Colonic mucosa (tissue), 4 donors: ENCODE measurements around the gene SMARCA2. TPM values are rescaled to one million over a fixed set of nuclear protein-coding genes. Genes with fewer than 3 reads are reported as not detected.

Experiments used
- DNase-seq: peaks from one replicate; pipeline ENCODE4 v3.0.0-alpha.2; 2020
- H3K27ac ChIP-seq: fragments of 200-600 bp; one replicate; pipeline ENCODE4 v1.8.0; 2021
- H3K27me3 ChIP-seq: fragments of 200-600 bp; one replicate; pipeline ENCODE4 v1.8.0; 2021
- H3K36me3 ChIP-seq: fragments of 200-600 bp; one replicate; pipeline ENCODE4 v1.8.0; 2021
- H3K4me1 ChIP-seq: fragments of 200-600 bp; one replicate; pipeline ENCODE4 v1.8.0; 2021; ENCODE audit warnings: mild to moderate bottlenecking
- H3K4me3 ChIP-seq: fragments of 200-600 bp; one replicate; pipeline ENCODE4 v1.8.0; 2021
- H3K9ac ChIP-seq, 2 donors: one replicate each; pipeline ENCODE4 v1.7.0; 2013; ENCODE audit warnings: control low read depth in 2 of 2, low read depth in 2 of 2, low read length in 2 of 2
- H3K9me3 ChIP-seq: fragments of 200-600 bp; one replicate; pipeline ENCODE4 v1.8.0; 2021
- intact Hi-C: fragments of 100-400 bp; cut with DNase I; formaldehyde crosslinking; loops from one replicate; pipeline ENCODE4 v1.14.1; 2022
- total RNA-seq, 2 donors: library from RNA; stranded (reverse); fragmentation: NEBNext Ultra II Directional in 1 of 2; extraction: Animal tissue kit (Norgen Biotek cat#: 25700) in 1 of 2; gene quantifications; one replicate each; pipeline ENCODE4 v1.2.1, GENCODE V29; 2021
- TF ChIP-seq, protein P1 (sequence below): fragments of 200-600 bp; IDR thresholded peaks from one replicate; pipeline ENCODE4 v1.8.0; 2022; ENCODE audit warnings: antibody characterized with exemption, mild to moderate bottlenecking
- donor health status: healthy.
- donor health status: DM: no; HTN: no; CAD: no.
- donor health status: DM: no; HTN: no; CAD: no.

Gene SMARCA2
- total RNA-seq, 2 donors from 2014 or later: 89.4 to 97.0 TPM

DNA sequence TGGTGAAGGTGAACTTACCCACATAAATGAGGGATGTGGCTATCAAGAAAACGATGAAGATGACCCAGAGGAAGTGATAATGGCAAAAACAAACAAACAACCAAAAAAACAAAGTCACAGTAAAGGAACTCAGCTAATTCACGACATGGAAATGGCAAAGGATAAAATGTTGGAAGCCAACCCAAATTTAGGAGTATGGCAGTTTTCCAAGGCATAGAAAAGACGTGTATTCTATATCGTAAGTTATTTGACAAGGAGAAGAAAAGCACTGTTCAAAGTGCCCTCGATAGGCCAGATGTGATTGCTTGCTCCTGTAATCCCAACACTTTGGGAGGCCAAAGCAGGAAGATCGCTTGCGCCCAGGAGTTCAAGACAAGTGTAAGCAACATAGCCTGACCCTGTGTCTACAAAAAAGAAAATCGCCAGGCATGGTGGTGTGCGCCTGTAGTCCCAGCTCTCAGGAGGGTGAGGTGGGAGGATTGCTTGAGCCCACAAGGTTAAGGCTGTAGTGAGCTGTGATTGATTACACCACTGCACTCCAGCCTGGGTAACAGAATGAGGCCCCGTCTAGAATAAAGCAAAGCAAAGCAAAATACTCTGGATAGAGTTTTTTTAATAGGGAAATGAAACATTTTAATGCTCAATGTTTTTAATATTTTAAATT is 138.0 kb downstream of the SMARCA2 start:
- Histone ChIP-seq H3K36me3 (no peaks in the 10 kb centered on the region), H3K4me1 (peaks cover 3% of the 10 kb centered on the region), H3K27ac (no peak overlapping the region), H3K27me3 (no peaks in the 10 kb centered on the region), H3K9me3 (no peaks in the 10 kb centered on the region), H3K9ac (no peak overlapping the region), H3K4me3 (no peak overlapping the region)
- TF ChIP-seq, protein P1, sequence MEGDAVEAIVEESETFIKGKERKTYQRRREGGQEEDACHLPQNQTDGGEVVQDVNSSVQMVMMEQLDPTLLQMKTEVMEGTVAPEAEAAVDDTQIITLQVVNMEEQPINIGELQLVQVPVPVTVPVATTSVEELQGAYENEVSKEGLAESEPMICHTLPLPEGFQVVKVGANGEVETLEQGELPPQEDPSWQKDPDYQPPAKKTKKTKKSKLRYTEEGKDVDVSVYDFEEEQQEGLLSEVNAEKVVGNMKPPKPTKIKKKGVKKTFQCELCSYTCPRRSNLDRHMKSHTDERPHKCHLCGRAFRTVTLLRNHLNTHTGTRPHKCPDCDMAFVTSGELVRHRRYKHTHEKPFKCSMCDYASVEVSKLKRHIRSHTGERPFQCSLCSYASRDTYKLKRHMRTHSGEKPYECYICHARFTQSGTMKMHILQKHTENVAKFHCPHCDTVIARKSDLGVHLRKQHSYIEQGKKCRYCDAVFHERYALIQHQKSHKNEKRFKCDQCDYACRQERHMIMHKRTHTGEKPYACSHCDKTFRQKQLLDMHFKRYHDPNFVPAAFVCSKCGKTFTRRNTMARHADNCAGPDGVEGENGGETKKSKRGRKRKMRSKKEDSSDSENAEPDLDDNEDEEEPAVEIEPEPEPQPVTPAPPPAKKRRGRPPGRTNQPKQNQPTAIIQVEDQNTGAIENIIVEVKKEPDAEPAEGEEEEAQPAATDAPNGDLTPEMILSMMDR: no peak
- intact Hi-C loops: no loop called here
- no peak for DNase-seq

GRCh38 chr9:2153630-2154217 is 138.6 kb downstream of the SMARCA2 start:
- H3K27ac ChIP-seq: no peak overlapping the region
- no peaks in the 10 kb centered on the region for H3K36me3 ChIP-seq
- TF ChIP-seq, protein P1: no peak
- intact Hi-C loops: no loop called here
- H3K4me3 ChIP-seq: no peak overlapping the region
- no peaks in the 10 kb centered on the region for H3K27me3 ChIP-seq
- H3K9me3 ChIP-seq: no peaks in the 10 kb centered on the region
- no peak overlapping the region for H3K9ac ChIP-seq
- H3K4me1 ChIP-seq: peaks cover 3% of the 10 kb centered on the region
- DNase-seq: no peak

DNA sequence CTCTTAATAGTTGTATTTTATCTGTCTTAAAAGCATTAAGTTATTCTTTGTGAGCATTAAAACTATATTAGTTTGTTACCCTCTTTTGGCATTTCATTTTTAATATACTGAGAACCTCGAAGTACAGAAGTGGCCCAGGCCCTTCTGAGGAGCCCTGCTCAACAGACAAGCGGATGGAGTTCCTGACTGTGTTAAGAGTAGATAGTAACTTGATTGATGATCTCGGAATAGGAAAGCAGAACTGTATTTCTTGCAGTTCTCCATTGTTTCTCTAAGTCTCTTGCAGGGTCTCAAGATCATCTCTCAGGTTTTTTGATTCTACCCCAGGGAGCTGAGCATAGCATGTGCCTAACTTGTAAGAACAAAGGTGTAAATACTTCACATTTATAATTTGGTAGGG is 139.6 kb downstream of the SMARCA2 start:
- intact Hi-C loops: no loop called here
- no peak for DNase-seq
- H3K4me1 ChIP-seq: peaks cover 3% of the 10 kb centered on the region

GRCh38 chr9:2155966-2156365 is 140.8 kb downstream of the SMARCA2 start:
- TF ChIP-seq, protein P1: no peak
- Histone ChIP-seq H3K9me3 (no peaks in the 10 kb centered on the region), H3K4me1 (peaks cover 3% of the 10 kb centered on the region), H3K27me3 (no peaks in the 10 kb centered on the region), H3K4me3 (no peak overlapping the region), H3K27ac (no peak overlapping the region), H3K36me3 (no peaks in the 10 kb centered on the region), H3K9ac (no peak overlapping the region)
- intact Hi-C loops: no loop called here
- DNase-seq: no peak

More for the DNA sequence above, 139.6 kb downstream of the SMARCA2 start:
- no peaks in the 10 kb centered on the region for H3K36me3 ChIP-seq
- no peak overlapping the region for H3K27ac ChIP-seq
- TF ChIP-seq, protein P1: no peak
- H3K27me3 ChIP-seq: no peaks in the 10 kb centered on the region
- H3K4me3 ChIP-seq: no peak overlapping the region
- no peak overlapping the region for H3K9ac ChIP-seq
- no peaks in the 10 kb centered on the region for H3K9me3 ChIP-seq

DNA sequence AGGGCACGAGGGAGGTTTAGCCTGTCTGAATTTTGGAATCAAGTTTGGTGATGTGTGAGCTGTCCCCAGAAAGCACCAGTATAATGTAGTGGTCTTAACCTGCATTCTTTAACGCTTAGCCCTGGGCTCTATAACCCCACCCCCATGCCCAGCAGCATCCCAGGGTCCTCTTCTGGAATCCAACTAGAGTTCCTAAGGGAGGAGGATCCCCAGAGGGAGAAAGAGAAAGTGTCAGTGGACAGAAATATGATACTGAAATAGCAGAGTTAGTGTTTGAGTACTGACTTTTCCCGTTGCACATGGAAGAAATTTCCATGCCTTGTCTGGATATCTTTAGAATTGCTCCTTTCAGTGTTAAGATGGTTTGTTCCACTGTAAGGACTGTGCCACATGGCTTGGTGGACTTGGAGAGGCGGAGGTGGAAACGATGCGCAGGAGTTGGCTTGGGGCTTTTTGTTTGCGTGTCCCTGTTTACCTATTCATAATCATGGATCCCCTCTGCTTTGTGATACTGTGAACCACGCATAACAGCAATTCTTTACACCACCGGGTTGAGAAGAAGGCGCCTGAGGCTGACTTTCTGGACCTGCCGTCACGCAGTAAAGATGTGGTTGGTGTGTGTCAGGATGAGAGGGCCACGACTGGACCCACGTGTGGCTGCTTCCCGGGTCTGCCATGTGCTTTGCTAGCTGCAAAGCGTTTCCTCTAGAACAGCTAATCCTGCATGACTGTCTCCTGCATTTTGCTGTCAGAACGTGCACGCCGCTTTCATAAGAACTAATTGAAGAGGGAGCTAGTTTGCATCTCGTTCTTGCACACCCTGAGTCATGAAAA is 142.3 kb downstream of the SMARCA2 start:
- no peaks in the 10 kb centered on the region for H3K27me3 ChIP-seq
- H3K27ac ChIP-seq: peak overlapping the region; percentile 26
- H3K36me3 ChIP-seq: peaks cover 4% of the 10 kb centered on the region
- DNase-seq: peak; percentile 31
- peak overlapping the region; percentile 33 to 57 for H3K9ac ChIP-seq
- TF ChIP-seq, protein P1: no peak
- H3K4me1 ChIP-seq: peaks cover 3% of the 10 kb centered on the region
- intact Hi-C loops: no loop called here
- peak overlapping the region; percentile 38 for H3K4me3 ChIP-seq
- no peaks in the 10 kb centered on the region for H3K9me3 ChIP-seq
